HG02970 (cell line): ENCODE data around the gene WSCD2.

ENCODE experiments used
- ATAC-seq: cut with Tn5 transposase; IDR thresholded peaks from one replicate; pipeline ENCODE4 v1.9.1; 2021; ENCODE audit warnings: mild to moderate bottlenecking, moderate library complexity, moderate number of reproducible peaks; ENCODE audit not compliant: unreplicated experiment, low FRiP score

Gene WSCD2

GRCh38 chr12:108226866-108227265 is 97.8 kb downstream of the WSCD2 start:
- no peak for ATAC-seq

- no peak for ATAC-seq
Observed at GRCh38 chr12:108228746-108229145, 99.7 kb downstream of the WSCD2 start.

- no peak for ATAC-seq
Observed at GRCh38 chr12:108231109-108231905, 102.2 kb downstream of the WSCD2 start.

- no peak for ATAC-seq
Observed at GRCh38 chr12:108231909-108232434, 102.9 kb downstream of the WSCD2 start.

GRCh38 chr12:108232565-108232964 is 103.5 kb downstream of the WSCD2 start:
- no peak for ATAC-seq

- ATAC-seq: no peak
Observed at GRCh38 chr12:108234158-108234557, 105.1 kb downstream of the WSCD2 start.

GRCh38 chr12:108235197-108235984 is 106.3 kb downstream of the WSCD2 start:
- ATAC-seq: no peak

GRCh38 chr12:108235985-108236263 is 106.8 kb downstream of the WSCD2 start:
- ATAC-seq: no peak

GRCh38 chr12:108236366-108236765 is 107.3 kb downstream of the WSCD2 start:
- no peak for ATAC-seq

- no peak for ATAC-seq
Observed at GRCh38 chr12:108237272-108237671, 108.2 kb downstream of the WSCD2 start.

GRCh38 chr12:108238474-108238873 is 109.4 kb downstream of the WSCD2 start:
- no peak for ATAC-seq

GRCh38 chr12:108239378-108239777 is 110.3 kb downstream of the WSCD2 start:
- ATAC-seq: no peak

GRCh38 chr12:108240027-108240785 is 111.1 kb downstream of the WSCD2 start:
- ATAC-seq: no peak

GRCh38 chr12:108240928-108241327 is 111.8 kb downstream of the WSCD2 start:
- ATAC-seq: no peak

GRCh38 chr12:108241986-108242703 is 113.1 kb downstream of the WSCD2 start:
- ATAC-seq: no peak

- ATAC-seq: no peak
Observed at GRCh38 chr12:108247130-108247529, 118.0 kb downstream of the WSCD2 start.

- ATAC-seq: no peak
Observed at GRCh38 chr12:108248011-108248410, 118.9 kb downstream of the WSCD2 start.

GRCh38 chr12:108252523-108252922 is 123.4 kb downstream of the WSCD2 start:
- no peak for ATAC-seq

GRCh38 chr12:108253540-108253939 is 124.5 kb downstream of the WSCD2 start:
- ATAC-seq: no peak

- ATAC-seq: no peak
Observed at GRCh38 chr12:108254030-108254429, 124.9 kb downstream of the WSCD2 start.
